Skeletal muscle tissue (tissue), 4 donors: ENCODE results near the gene FFAR3. TPM values are rescaled to one million over a fixed set of nuclear protein-coding genes. Genes with fewer than 3 reads are reported as not detected.

ENCODE experiments used
- H3K27ac ChIP-seq: one replicate; pipeline ENCODE4 v1.7.0; 2013; ENCODE audit warnings: mild to moderate bottlenecking, low read depth, low read length, inconsistent platforms
- H3K27me3 ChIP-seq, 3 donors: one replicate each; pipeline ENCODE4 v1.7.0; 2013; ENCODE audit warnings: low read length in 3 of 3; ENCODE audit not compliant: control insufficient read depth in 3 of 3, insufficient read depth in 3 of 3
- H3K36me3 ChIP-seq, 3 donors: one replicate each; pipeline ENCODE4 v1.7.0; 2013; ENCODE audit warnings: low read length in 3 of 3; ENCODE audit not compliant: control insufficient read depth in 3 of 3, insufficient read depth in 3 of 3
- H3K4me1 ChIP-seq, 3 donors: one replicate each; pipeline ENCODE4 v1.7.0; 2013; ENCODE audit warnings: low read length in 3 of 3, mild to moderate bottlenecking in 3 of 3; ENCODE audit not compliant: control insufficient read depth in 3 of 3, insufficient read depth in 3 of 3
- H3K4me3 ChIP-seq, 3 donors: one replicate each; pipeline ENCODE4 v1.7.0; 2013; ENCODE audit warnings: low read length in 3 of 3
- H3K9ac ChIP-seq, 3 donors: one replicate each; pipeline ENCODE4 v1.7.0; 2013; ENCODE audit warnings: low read length in 3 of 3, mild to moderate bottlenecking in 3 of 3, moderate library complexity in 2 of 3, low read depth in 1 of 3
- H3K9me3 ChIP-seq, 3 donors: one replicate each; pipeline ENCODE4 v1.7.0; 2013; ENCODE audit warnings: low read length in 3 of 3; ENCODE audit not compliant: control insufficient read depth in 3 of 3
- total RNA-seq: library from RNA; depleted of rRNA; stranded (reverse); fragments of >200 nt; gene quantifications from one replicate; pipeline ENCODE4 v1.2.3, GENCODE V29; 2014
- donor health status: Osteomylitis.

FFAR3 gene
- total RNA-seq, 1 donor from 2014 or later: not detected

DNA sequence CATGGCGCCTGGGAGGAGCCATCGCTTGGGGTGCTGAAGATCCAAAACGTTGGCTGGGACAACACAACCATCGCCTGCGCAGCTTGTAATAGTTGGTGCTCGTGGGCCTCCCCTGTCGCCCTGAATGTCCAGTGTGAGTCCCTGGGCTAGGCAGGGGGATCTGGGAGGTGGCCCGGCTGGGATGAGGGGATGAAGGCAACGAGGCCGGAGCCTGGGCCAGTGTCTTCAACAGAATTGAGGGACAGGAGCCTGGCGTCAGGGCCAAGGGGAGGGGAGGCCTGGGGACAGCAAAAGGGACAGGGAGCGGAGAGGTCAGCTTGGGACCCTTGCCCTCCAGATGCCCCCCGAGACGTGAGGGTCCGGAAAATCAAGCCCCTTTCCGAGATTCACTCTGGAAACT is 17.3 kb upstream of the FFAR3 start:
- Histone ChIP-seq H3K4me1 (no peaks in the 10 kb centered on the region), H3K9ac (no peak overlapping the region), H3K9me3 (no peaks in the 10 kb centered on the region), H3K27me3 (peaks cover 14 to 20% (median 17%) of the 10 kb centered on the region in 3 donors), H3K36me3 (no peaks in the 10 kb centered on the region), H3K4me3 (no peak overlapping the region), H3K27ac (no peak overlapping the region)

DNA sequence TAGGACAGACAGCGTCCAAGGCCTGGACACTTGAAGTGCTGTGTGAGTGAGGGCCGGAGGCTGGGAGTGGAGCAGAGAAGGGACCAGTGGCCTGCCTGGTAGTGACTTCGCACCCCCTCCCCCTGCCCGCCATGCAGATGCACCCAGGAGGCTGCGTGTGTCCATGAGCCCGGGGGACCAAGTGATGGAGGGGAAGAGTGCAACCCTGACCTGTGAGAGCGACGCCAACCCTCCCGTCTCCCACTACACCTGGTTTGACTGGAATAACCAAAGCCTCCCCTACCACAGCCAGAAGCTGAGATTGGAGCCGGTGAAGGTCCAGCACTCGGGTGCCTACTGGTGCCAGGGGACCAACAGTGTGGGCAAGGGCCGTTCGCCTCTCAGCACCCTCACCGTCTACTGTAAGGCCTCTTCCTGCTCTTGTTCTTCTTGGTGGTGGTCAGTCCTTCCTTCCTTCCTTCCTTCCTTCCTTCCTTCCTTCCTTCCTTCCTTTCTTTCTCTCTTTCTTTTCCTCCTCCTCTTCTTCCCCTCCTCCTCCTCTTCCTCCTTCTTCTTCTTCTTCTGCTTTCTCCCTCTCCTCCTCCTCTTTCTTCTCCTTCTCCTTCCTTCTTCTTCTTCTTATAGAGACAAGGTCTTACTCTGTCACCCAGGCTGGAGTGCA is 16.6 kb upstream of the FFAR3 start:
- H3K4me1 ChIP-seq: no peaks in the 10 kb centered on the region
- H3K4me3 ChIP-seq: no peak overlapping the region
- peaks cover 14 to 26% (median 21%) of the 10 kb centered on the region in 3 donors for H3K27me3 ChIP-seq
- no peak overlapping the region for H3K27ac ChIP-seq
- no peaks in the 10 kb centered on the region for H3K9me3 ChIP-seq
- H3K9ac ChIP-seq: no peak overlapping the region
- H3K36me3 ChIP-seq: no peaks in the 10 kb centered on the region

DNA sequence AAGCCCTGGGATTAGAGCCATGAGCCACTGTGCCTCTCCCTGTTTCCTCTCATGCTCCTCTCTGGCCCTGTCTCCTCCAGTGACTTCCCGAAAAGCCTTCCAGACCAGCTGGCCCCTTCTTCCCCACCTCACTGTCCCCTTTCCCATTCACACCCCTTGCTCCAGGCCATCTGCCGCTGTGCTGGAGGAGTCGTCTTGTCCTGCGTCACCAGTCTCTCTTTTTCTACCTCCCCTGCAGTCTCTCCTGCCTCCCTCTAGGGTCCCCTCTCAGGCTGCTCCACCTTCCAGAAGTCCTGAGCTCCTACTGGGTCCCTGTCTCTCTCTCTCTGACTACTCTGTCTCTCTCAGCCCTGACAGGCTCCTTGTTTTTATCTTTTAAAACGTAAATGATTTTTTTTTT is 15.8 kb upstream of the FFAR3 start:
- H3K4me1 ChIP-seq: no peaks in the 10 kb centered on the region
- H3K36me3 ChIP-seq: no peaks in the 10 kb centered on the region
- H3K4me3 ChIP-seq: no peak overlapping the region
- H3K27ac ChIP-seq: no peak overlapping the region
- H3K9me3 ChIP-seq: no peaks in the 10 kb centered on the region
- peaks cover 14 to 26% (median 23%) of the 10 kb centered on the region in 3 donors for H3K27me3 ChIP-seq
- no peak overlapping the region for H3K9ac ChIP-seq

DNA sequence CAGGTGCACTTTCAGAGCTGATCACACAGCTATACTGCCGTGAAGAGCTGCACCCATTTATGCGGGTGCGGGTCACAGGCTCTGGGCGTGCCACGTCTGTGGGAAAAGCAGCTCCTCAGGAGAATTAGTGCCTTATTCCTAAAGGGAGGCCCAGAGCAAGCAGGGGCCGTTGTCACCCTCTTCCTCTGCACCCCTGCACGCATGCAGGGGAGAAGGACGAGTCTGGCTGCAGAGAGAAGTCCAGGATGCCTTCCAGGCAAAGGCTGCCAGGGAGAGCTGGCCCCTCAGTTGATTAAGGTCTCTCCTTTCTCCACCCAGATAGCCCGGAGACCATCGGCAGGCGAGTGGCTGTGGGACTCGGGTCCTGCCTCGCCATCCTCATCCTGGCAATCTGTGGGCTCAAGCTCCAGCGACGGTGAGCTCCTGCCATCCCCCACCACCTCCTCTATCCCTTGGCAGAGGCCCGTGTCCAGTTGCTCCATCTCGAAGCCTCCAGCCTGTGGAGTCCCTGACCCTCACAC is 13.7 kb upstream of the FFAR3 start:
- Histone ChIP-seq H3K9ac (no peak overlapping the region), H3K36me3 (no peaks in the 10 kb centered on the region), H3K9me3 (no peaks in the 10 kb centered on the region), H3K4me1 (peaks cover 0 to 3% (median 0%) of the 10 kb centered on the region in 3 donors), H3K27ac (no peak overlapping the region), H3K27me3 (peaks cover 14 to 37% (median 25%) of the 10 kb centered on the region in 3 donors), H3K4me3 (no peak overlapping the region)

DNA sequence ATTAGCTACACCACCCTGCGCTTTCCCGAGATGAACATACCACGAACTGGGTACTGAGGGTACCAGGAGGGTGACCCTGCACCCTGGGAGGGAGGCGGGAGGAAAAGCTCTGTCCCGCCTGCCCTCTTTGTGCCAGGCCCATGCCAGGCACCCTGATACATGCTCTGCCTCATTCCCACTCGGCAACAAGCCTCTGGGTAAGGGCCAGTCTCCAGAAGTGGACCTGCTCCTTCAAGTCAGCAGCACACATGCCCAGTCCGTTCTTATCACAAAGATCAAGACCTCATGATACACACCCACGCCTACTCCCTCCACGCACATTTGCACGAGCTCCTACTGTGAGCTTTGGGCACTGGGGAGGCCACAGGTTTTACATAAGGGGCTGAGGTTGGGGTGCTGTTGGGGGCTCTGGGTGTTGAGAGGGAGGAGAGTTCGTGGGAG is 12.6 kb upstream of the FFAR3 start:
- Histone ChIP-seq H3K9me3 (no peaks in the 10 kb centered on the region), H3K9ac (no peak overlapping the region), H3K4me3 (no peak overlapping the region), H3K36me3 (no peaks in the 10 kb centered on the region), H3K27me3 (peaks cover 14 to 37% (median 31%) of the 10 kb centered on the region in 3 donors), H3K4me1 (peaks cover 0 to 3% (median 0%) of the 10 kb centered on the region in 3 donors), H3K27ac (no peak overlapping the region)

DNA sequence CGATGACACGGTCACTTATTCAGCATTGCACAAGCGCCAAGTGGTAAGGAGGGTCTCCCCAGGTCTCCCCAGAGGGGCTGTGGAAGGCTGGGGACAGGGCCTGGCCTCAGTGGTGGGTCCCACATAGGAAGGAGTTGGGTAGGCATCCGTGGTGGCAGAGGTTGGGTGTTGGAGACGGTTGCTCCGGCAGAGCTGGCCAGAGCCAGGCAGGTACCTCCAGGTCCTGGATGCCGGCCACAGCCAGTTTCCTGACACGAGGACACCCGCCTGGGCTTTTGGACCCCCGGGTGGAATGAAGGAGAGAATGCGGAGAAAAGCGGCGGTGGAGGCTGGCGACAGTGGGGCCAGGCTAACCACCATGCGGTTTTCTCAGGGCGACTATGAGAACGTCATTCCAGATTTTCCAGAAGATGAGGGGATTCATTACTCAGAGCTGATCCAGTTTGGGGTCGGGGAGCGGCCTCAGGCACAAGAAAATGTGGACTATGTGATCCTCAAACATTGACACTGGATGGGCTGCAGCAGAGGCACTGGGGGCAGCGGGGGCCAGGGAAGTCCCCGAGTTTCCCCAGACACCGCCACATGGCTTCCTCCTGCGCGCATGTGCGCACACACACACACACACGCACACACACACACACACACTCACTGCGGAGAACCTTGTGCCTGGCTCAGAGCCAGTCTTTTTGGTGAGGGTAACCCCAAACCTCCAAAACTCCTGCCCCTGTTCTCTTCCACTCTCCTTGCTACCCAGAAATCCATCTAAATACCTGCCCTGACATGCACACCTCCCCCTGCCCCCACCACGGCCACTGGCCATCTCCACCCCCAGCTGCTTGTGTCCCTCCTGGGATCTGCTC is 11.8 kb upstream of the FFAR3 start:
- Histone ChIP-seq H3K9me3 (no peaks in the 10 kb centered on the region), H3K4me3 (no peak overlapping the region), H3K4me1 (peaks cover 0 to 3% (median 0%) of the 10 kb centered on the region in 3 donors), H3K36me3 (no peaks in the 10 kb centered on the region), H3K9ac (no peak overlapping the region), H3K27me3 (peaks cover 14 to 37% (median 31%) of the 10 kb centered on the region in 3 donors), H3K27ac (no peak overlapping the region)

DNA sequence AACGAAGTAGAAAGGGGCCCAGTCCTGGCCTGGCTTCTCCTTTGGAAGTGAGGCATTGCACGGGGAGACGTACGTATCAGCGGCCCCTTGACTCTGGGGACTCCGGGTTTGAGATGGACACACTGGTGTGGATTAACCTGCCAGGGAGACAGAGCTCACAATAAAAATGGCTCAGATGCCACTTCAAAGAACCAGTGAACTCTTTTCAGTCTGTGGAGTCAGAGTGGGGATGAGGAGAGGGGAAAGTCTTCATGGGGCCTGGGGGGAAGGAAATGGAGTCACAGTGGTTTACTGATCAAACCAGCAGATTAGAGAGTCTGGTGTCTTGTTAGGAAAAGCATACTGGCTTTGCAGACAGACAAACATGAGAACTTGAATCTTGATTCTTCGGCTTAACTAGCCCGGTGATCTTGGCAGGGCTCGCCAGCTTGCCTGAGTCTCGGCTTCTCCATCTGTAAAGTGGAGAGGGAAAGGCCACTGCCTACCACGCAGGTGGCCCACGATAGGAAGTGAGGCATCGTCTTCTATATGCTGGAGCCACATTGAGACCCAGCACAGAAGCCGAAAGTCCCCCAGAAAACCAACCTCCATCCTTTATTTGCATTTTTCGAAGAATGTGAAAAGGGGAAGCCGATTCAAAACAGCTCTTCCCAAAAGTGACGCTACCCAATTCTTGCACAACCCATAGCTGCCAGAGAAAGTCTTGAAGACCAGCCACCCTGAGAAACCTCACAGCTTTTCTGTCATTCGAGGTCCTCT is 10.9 kb upstream of the FFAR3 start, which contains the start of gene FFAR1:
Gene FFAR1, plus strand, starts transcription at position 732 of the 759 bp plus-strand sequence. CDS start 3,650 bp downstream, outside the sequence.
- Histone ChIP-seq H3K27ac (no peak within 1 kb of the TSS), H3K9me3 (no peaks in the 10 kb centered on the region), H3K36me3 (no peaks in the 10 kb centered on the region), H3K9ac (no peak within 1 kb of the TSS), H3K4me3 (no peak within 1 kb of the TSS), H3K4me1 (peaks cover 0 to 3% (median 0%) of the 10 kb centered on the region in 3 donors), H3K27me3 (peaks cover 13 to 42% (median 40%) of the 10 kb centered on the region in 3 donors)

DNA sequence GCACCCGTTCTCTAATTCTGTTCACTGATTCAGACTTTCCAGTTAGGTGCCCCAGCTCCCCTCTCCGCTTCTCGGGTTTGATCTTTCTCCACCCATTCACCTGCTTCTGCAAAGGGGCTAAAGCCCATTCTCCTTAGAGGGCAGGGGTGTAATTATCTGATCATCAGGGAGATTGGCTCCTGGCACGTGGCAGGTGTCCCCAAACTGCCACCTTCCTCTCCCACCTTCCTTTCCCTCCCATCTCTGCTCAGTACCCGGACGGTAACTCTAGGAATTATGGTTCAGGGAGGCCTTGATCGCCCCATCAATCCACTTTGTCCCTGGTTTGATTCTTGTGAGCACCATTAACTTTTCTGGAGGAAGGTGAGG is 10.3 kb upstream of the FFAR3 start:
- no peak overlapping the region for H3K27ac ChIP-seq
- H3K9me3 ChIP-seq: no peaks in the 10 kb centered on the region
- peaks cover 15 to 44% (median 43%) of the 10 kb centered on the region in 3 donors for H3K27me3 ChIP-seq
- no peaks in the 10 kb centered on the region for H3K36me3 ChIP-seq
- no peak overlapping the region for H3K9ac ChIP-seq
- H3K4me1 ChIP-seq: peaks cover 0 to 3% (median 0%) of the 10 kb centered on the region in 3 donors
- H3K4me3 ChIP-seq: no peak overlapping the region

DNA sequence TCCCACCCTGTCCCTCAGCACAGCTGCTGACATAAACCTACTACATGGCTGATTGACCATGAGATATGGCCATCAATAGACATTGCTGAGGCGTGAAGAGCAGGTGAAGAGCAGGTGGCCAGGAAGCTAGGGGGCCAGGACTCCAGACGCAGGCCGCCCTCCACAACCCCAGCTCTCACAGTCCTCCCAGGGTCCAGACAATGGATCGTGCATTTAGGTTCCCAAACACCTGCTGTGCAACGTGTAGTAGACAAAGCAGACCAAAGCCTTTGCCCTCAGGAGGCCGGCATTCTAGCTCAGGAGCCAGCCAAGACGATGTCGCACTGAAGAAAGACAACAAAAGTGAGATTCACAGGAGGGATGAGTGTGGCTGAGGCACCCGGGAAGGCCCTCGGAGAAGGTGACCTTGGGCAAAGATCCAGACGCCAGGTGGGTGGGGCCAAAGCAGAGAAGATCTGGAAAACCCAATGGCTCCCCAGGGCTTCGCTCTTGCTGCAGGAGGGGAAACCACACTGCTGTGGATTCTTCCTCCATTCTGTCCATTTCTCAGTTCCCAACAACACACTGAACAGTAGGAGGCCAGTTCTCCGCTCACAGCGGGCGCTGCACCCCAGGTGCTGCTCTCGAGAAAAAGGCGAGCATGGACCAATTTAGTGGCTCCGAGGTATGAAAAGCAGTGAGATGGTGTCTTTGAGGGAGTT is 9.2 kb upstream of the FFAR3 start:
- Histone ChIP-seq H3K4me1 (peaks cover 0 to 3% (median 0%) of the 10 kb centered on the region in 3 donors), H3K9ac (no peak overlapping the region), H3K4me3 (no peak overlapping the region), H3K27me3 (peaks cover 12 to 50% (median 43%) of the 10 kb centered on the region in 3 donors), H3K9me3 (no peaks in the 10 kb centered on the region), H3K27ac (no peak overlapping the region), H3K36me3 (no peaks in the 10 kb centered on the region)
